HG03439 (cell line): ENCODE measurements around the gene MOSMO.

Experiments
- ATAC-seq: cut with Tn5 transposase; IDR thresholded peaks from one replicate; pipeline ENCODE4 v1.9.1; 2021; ENCODE audit warnings: mild to moderate bottlenecking, moderate library complexity; ENCODE audit not compliant: unreplicated experiment

Gene MOSMO

DNA sequence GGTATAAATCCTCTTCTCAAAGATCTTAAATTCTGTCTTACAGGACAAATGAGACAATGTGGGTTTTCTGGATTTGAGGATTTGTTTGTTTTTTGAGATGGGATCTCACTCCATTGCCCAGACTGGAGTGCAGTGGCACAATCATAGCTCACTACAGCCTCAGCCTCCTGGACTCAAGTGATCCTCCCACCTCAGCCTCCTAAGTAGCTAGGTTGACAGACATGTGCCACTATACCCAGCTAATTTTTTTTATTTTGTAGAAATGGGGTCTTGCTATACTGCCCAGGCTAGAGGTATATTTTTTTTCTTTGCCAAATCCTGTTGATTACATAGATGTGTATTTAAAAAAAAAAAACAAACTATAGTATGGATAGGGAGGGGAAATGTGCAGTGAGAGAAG lies 122.6 kb downstream of the MOSMO start:
- ATAC-seq = no peak

DNA sequence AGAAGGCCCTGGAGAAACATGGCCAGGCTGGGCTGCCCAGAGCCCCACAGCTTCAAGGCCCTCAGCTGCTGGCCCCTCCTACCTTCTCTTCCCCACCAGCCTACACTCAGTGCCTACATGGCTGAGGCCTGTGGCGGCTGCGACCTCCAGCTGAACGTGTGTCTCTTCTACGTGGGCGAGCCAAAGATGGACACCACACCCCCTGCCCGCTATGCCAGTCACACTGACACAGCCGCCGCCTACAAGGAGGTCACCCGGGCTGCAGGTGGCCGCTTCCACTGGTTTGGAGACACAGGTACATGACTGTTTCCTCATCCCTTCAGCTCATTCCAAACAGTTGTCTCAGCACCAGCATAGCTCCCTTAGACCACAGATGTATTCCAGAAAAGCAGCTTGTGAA lies 124.9 kb downstream of the MOSMO start:
- ATAC-seq = no peak
